Liver (tissue), 9 donors: ENCODE data around the gene STX17. TPM values are rescaled to one million over a fixed set of nuclear protein-coding genes. Genes with fewer than 3 reads are reported as not detected.

Experiments used
- DNase-seq: peaks from one replicate; pipeline ENCODE4 v3.0.0-alpha.2; 2017; ENCODE audit warnings: low spot score
- H3K27ac ChIP-seq, 2 donors: one replicate each; pipeline ENCODE4 v1.7.0; 2013; ENCODE audit warnings: inconsistent platforms in 2 of 2, low read length in 2 of 2, control low read depth in 1 of 2, low read depth in 1 of 2, mild to moderate bottlenecking in 1 of 2
- H3K27me3 ChIP-seq, 4 donors: one replicate each; pipeline versions ENCODE4 v1.6.1 to v1.7.0; 2013; ENCODE audit warnings: low read length in 3 of 4, inconsistent platforms in 1 of 4, mild to moderate bottlenecking in 1 of 4, moderate library complexity in 1 of 4; ENCODE audit not compliant: control insufficient read depth in 4 of 4, insufficient read depth in 4 of 4
- H3K36me3 ChIP-seq, 4 donors: one replicate each; pipeline versions ENCODE4 v1.6.1 to v1.7.0; 2013; ENCODE audit warnings: low read length in 3 of 4, mild to moderate bottlenecking in 3 of 4, low read depth in 1 of 4, moderate library complexity in 1 of 4; ENCODE audit not compliant: control insufficient read depth in 4 of 4, insufficient read depth in 3 of 4
- H3K4me1 ChIP-seq, 4 donors: one replicate each; pipeline versions ENCODE4 v1.6.1 to v1.7.0; 2013; ENCODE audit warnings: low read length in 3 of 4, mild to moderate bottlenecking in 3 of 4, moderate library complexity in 1 of 4; ENCODE audit not compliant: control insufficient read depth in 4 of 4, insufficient read depth in 4 of 4
- H3K4me3 ChIP-seq, 3 donors: one replicate each; pipeline versions ENCODE4 v1.6.1 to v1.7.0; 2013; ENCODE audit warnings: low read length in 3 of 3, control low read depth in 1 of 3, low read depth in 1 of 3, mild to moderate bottlenecking in 1 of 3
- H3K9ac ChIP-seq, 2 donors: one replicate each; pipeline ENCODE4 v1.7.0; 2013; ENCODE audit warnings: low read length in 2 of 2, mild to moderate bottlenecking in 2 of 2, moderate library complexity in 2 of 2, control low read depth in 1 of 2, low read depth in 1 of 2
- H3K9me3 ChIP-seq, 4 donors: one replicate each; pipeline versions ENCODE4 v1.6.1 to v1.7.0; 2013; ENCODE audit warnings: low read length in 3 of 4; ENCODE audit not compliant: control insufficient read depth in 4 of 4
- EGR1 ChIP-seq, 2 donors: IDR thresholded peaks; 2 replicates each; pipeline ENCODE4 v1.6.1; 2016 to 2018; ENCODE audit warnings: antibody characterized with exemption in 2 of 2, low read depth in 2 of 2
- FOXA1 ChIP-seq: IDR thresholded peaks from 2 replicates; pipeline ENCODE4 v1.6.1; 2016; ENCODE audit warnings: antibody characterized with exemption
- FOXA2 ChIP-seq: IDR thresholded peaks from 2 replicates; pipeline ENCODE4 v1.6.1; 2016; ENCODE audit warnings: antibody characterized with exemption
- GABPA ChIP-seq, 2 donors: IDR thresholded peaks in 1 of 2; conservative IDR thresholded peaks in 1 of 2; 2 replicates each; pipeline ENCODE4 v1.6.1; 2016; ENCODE audit warnings: antibody characterized with exemption in 2 of 2, mild to moderate bottlenecking in 1 of 2, moderate library complexity in 1 of 2
- HNF4A ChIP-seq, 2 donors: conservative IDR thresholded peaks; 2 replicates each; pipeline ENCODE4 v1.6.1; 2016; ENCODE audit warnings: antibody characterized with exemption in 2 of 2, mild to moderate bottlenecking in 2 of 2
- HNF4G ChIP-seq: IDR thresholded peaks from 2 replicates; pipeline ENCODE4 v1.6.1; 2016; ENCODE audit warnings: antibody characterized with exemption
- JUND ChIP-seq, 2 donors: IDR thresholded peaks; 2 replicates each; pipeline ENCODE4 v1.6.1; 2016; ENCODE audit warnings: antibody characterized with exemption in 2 of 2
- NR2F2 ChIP-seq: IDR thresholded peaks from 2 replicates; pipeline ENCODE4 v1.6.1; 2016; ENCODE audit warnings: antibody characterized with exemption
- RAD21 ChIP-seq, 2 donors: IDR thresholded peaks; 2 replicates each; pipeline ENCODE4 v1.6.1; 2016; ENCODE audit warnings: antibody characterized with exemption in 2 of 2, mild to moderate bottlenecking in 2 of 2
- RXRA ChIP-seq, 2 donors: IDR thresholded peaks; 2 replicates each; pipeline ENCODE4 v1.6.1; 2017 to 2018; ENCODE audit warnings: antibody characterized with exemption in 2 of 2, mild to moderate bottlenecking in 1 of 2
- SP1 ChIP-seq: IDR thresholded peaks from 2 replicates; pipeline ENCODE4 v1.6.1; 2018; ENCODE audit warnings: antibody characterized with exemption, mild to moderate bottlenecking
- TAF1 ChIP-seq: conservative IDR thresholded peaks from 2 replicates; pipeline ENCODE4 v1.6.1; 2016; ENCODE audit warnings: antibody characterized with exemption, mild to moderate bottlenecking
- YY1 ChIP-seq: IDR thresholded peaks from 2 replicates; pipeline ENCODE4 v1.6.1; 2016; ENCODE audit warnings: antibody characterized with exemption, mild to moderate bottlenecking
- WGBS: extraction: QIAGEN DNeasy Blood & Tissue Kit; methylation state at CpG from one replicate; pipeline ENCODE4 v1.1.7; 2013; 5-methylcytosine and 5-hydroxymethylcytosine counted together
- polyA plus RNA-seq, 2 donors: library from polyadenylated mRNA; stranded (reverse) in 1 of 2; unstranded in 1 of 2; fragments of 200-250 nt in 1 of 2; fragments of >200 nt in 1 of 2; fragmentation: Nextera tagmentation in 1 of 2; extraction: Ambion mirVana in 1 of 2; gene quantifications; one replicate each; pipeline versions ENCODE4 v1.2.1 to v1.2.3, GENCODE V29; 2013 to 2015
- total RNA-seq, 2 donors: library from RNA; depleted of rRNA; stranded (reverse); fragments of >200 nt; gene quantifications; one replicate each; pipeline ENCODE4 v1.2.3, GENCODE V29; 2014
- TF ChIP-seq, protein P1 (sequence below): IDR thresholded peaks from 2 replicates; pipeline ENCODE4 v1.6.1; 2016; ENCODE audit warnings: antibody characterized with exemption, mild to moderate bottlenecking
- TF ChIP-seq, protein P2 (sequence below): IDR thresholded peaks from 2 replicates; pipeline ENCODE4 v1.6.1; 2016; ENCODE audit warnings: antibody characterized with exemption
- TF ChIP-seq, protein P3 (sequence below): IDR thresholded peaks from 2 replicates; pipeline ENCODE4 v1.6.1; 2016; ENCODE audit warnings: antibody characterized with exemption
- TF ChIP-seq, protein P4 (sequence below): fragments of 150-350 bp; IDR thresholded peaks from 2 replicates; pipeline ENCODE4 v1.5.1; 2017; ENCODE audit warnings: improper control_type of control experiment, low read depth, low read length; ENCODE audit not compliant: missing input control
- TF ChIP-seq, protein P5 (sequence below): IDR thresholded peaks from 2 replicates; pipeline ENCODE4 v1.6.1; 2016; ENCODE audit warnings: antibody characterized with exemption
- donor health status: healthy.
- donor health status: healthy.
- donor health status: healthy.
- donor health status: healthy.
- donor health status: healthy.

Gene STX17
- total and polyA plus RNA-seq, 4 donors, result 8.3 to 30.9 (median 21.2) TPM

DNA sequence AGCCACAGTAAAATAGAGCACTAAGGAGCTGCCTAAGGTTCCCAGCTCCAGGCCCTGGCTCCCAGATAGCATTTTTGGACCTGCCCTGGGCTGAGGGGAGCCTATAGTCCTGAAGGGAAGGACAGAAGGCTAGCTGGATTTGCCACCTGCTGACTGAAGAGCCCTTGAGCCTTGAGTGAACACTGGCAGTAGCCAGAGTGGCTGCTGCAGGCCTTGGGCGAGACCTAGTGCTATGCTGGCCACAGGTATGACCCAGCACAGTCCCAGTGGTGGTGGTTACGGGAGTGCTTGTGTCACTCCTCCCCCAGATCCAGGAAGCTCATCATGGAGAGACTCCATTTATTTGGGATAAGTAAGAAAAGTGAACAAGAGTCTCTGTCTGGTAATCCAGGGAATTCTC, 10.3 kb upstream of the STX17 start:
- no peak overlapping the region for H3K27ac ChIP-seq
- H3K36me3 ChIP-seq, result peaks cover 0 to 2% (median 0%) of the 10 kb centered on the region in 4 donors
- 100% methylated on average over 2 of the region's 2 CpGs for WGBS
- H3K9ac ChIP-seq, result no peak overlapping the region
- DNase-seq, result no peak
- no peak for TF ChIP-seq YY1
- TF ChIP-seq NR2F2, result no peak
- TF ChIP-seq RAD21 (IDR thresholded peaks at IDR 0.05), result no peak
- no peak for TF ChIP-seq FOXA1
- TF ChIP-seq HNF4G, result no peak
- TF ChIP-seq, protein P1, sequence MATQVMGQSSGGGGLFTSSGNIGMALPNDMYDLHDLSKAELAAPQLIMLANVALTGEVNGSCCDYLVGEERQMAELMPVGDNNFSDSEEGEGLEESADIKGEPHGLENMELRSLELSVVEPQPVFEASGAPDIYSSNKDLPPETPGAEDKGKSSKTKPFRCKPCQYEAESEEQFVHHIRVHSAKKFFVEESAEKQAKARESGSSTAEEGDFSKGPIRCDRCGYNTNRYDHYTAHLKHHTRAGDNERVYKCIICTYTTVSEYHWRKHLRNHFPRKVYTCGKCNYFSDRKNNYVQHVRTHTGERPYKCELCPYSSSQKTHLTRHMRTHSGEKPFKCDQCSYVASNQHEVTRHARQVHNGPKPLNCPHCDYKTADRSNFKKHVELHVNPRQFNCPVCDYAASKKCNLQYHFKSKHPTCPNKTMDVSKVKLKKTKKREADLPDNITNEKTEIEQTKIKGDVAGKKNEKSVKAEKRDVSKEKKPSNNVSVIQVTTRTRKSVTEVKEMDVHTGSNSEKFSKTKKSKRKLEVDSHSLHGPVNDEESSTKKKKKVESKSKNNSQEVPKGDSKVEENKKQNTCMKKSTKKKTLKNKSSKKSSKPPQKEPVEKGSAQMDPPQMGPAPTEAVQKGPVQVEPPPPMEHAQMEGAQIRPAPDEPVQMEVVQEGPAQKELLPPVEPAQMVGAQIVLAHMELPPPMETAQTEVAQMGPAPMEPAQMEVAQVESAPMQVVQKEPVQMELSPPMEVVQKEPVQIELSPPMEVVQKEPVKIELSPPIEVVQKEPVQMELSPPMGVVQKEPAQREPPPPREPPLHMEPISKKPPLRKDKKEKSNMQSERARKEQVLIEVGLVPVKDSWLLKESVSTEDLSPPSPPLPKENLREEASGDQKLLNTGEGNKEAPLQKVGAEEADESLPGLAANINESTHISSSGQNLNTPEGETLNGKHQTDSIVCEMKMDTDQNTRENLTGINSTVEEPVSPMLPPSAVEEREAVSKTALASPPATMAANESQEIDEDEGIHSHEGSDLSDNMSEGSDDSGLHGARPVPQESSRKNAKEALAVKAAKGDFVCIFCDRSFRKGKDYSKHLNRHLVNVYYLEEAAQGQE, result no peak
- no peak for TF ChIP-seq FOXA2
- TF ChIP-seq RXRA (IDR thresholded peaks at IDR 0.05), result no peak
- TF ChIP-seq, protein P2, sequence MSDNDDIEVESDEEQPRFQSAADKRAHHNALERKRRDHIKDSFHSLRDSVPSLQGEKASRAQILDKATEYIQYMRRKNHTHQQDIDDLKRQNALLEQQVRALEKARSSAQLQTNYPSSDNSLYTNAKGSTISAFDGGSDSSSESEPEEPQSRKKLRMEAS, result no peak
- no peak for TF ChIP-seq TAF1
- no peak for TF ChIP-seq SP1
- no peak for TF ChIP-seq GABPA (IDR thresholded peaks at IDR 0.05 in 1 of 2, conservative IDR thresholded peaks at IDR 0.05 in 1 of 2)
- no peak for TF ChIP-seq EGR1 (IDR thresholded peaks at IDR 0.05; ENCODE audit: low read depth in 2 of 2)
- TF ChIP-seq JUND (IDR thresholded peaks at IDR 0.05), result no peak
- TF ChIP-seq, protein P3, sequence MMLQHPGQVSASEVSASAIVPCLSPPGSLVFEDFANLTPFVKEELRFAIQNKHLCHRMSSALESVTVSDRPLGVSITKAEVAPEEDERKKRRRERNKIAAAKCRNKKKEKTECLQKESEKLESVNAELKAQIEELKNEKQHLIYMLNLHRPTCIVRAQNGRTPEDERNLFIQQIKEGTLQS, result no peak
- TF ChIP-seq, protein P4, sequence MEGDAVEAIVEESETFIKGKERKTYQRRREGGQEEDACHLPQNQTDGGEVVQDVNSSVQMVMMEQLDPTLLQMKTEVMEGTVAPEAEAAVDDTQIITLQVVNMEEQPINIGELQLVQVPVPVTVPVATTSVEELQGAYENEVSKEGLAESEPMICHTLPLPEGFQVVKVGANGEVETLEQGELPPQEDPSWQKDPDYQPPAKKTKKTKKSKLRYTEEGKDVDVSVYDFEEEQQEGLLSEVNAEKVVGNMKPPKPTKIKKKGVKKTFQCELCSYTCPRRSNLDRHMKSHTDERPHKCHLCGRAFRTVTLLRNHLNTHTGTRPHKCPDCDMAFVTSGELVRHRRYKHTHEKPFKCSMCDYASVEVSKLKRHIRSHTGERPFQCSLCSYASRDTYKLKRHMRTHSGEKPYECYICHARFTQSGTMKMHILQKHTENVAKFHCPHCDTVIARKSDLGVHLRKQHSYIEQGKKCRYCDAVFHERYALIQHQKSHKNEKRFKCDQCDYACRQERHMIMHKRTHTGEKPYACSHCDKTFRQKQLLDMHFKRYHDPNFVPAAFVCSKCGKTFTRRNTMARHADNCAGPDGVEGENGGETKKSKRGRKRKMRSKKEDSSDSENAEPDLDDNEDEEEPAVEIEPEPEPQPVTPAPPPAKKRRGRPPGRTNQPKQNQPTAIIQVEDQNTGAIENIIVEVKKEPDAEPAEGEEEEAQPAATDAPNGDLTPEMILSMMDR, result no peak
- TF ChIP-seq HNF4A (conservative IDR thresholded peaks at IDR 0.05), result no peak
- TF ChIP-seq, protein P5, sequence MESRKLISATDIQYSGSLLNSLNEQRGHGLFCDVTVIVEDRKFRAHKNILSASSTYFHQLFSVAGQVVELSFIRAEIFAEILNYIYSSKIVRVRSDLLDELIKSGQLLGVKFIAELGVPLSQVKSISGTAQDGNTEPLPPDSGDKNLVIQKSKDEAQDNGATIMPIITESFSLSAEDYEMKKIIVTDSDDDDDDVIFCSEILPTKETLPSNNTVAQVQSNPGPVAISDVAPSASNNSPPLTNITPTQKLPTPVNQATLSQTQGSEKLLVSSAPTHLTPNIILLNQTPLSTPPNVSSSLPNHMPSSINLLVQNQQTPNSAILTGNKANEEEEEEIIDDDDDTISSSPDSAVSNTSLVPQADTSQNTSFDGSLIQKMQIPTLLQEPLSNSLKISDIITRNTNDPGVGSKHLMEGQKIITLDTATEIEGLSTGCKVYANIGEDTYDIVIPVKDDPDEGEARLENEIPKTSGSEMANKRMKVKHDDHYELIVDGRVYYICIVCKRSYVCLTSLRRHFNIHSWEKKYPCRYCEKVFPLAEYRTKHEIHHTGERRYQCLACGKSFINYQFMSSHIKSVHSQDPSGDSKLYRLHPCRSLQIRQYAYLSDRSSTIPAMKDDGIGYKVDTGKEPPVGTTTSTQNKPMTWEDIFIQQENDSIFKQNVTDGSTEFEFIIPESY, result no peak
- no peaks in the 10 kb centered on the region for H3K4me1 ChIP-seq
- H3K4me3 ChIP-seq, result no peak overlapping the region
- no peaks in the 10 kb centered on the region for H3K9me3 ChIP-seq
- H3K27me3 ChIP-seq, result no peaks in the 10 kb centered on the region
